Choroid plexus epithelial cell (primary cell): ENCODE data around the gene SIGLEC12.

Experiments used
- DNase-seq: peaks from one replicate; pipeline ENCODE4 v3.0.0-alpha.2; 2010; ENCODE audit warnings: low read depth
- H3K4me3 ChIP-seq: 2 replicates; pipeline ENCODE4 v1.5.1; 2011; ENCODE audit warnings: low read depth, mild to moderate bottlenecking, control low read depth, low read length, moderate library complexity
- TF ChIP-seq, protein P1 (sequence below): conservative IDR thresholded peaks from 2 replicates; pipeline ENCODE4 v1.5.1; 2011; ENCODE audit warnings: low read depth, mild to moderate bottlenecking, control low read depth, inconsistent platforms, low read length, moderate library complexity

SIGLEC12 gene

DNA sequence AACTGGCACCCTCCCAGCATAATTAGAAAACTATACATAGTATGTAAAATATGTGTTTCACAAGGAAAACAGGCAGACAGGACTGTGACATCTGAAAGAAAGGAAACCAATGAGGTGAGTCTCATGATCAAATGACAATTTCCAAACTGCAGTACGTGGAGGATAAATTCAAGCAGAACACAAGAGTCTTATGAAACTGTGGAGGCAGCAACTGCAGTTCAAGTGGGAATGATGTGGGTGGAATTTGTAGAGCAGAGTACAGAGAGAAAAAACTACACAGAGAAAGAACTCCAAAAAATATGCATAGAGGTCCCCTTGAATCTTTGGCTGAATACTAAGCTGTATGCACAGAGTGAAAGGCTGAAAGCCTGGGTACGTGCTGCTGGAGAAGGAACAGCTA is 20.2 kb upstream of the SIGLEC12 start:
- no peak overlapping the region for H3K4me3 ChIP-seq
- TF ChIP-seq, protein P1, sequence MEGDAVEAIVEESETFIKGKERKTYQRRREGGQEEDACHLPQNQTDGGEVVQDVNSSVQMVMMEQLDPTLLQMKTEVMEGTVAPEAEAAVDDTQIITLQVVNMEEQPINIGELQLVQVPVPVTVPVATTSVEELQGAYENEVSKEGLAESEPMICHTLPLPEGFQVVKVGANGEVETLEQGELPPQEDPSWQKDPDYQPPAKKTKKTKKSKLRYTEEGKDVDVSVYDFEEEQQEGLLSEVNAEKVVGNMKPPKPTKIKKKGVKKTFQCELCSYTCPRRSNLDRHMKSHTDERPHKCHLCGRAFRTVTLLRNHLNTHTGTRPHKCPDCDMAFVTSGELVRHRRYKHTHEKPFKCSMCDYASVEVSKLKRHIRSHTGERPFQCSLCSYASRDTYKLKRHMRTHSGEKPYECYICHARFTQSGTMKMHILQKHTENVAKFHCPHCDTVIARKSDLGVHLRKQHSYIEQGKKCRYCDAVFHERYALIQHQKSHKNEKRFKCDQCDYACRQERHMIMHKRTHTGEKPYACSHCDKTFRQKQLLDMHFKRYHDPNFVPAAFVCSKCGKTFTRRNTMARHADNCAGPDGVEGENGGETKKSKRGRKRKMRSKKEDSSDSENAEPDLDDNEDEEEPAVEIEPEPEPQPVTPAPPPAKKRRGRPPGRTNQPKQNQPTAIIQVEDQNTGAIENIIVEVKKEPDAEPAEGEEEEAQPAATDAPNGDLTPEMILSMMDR, result no peak
- no peak for DNase-seq

DNA sequence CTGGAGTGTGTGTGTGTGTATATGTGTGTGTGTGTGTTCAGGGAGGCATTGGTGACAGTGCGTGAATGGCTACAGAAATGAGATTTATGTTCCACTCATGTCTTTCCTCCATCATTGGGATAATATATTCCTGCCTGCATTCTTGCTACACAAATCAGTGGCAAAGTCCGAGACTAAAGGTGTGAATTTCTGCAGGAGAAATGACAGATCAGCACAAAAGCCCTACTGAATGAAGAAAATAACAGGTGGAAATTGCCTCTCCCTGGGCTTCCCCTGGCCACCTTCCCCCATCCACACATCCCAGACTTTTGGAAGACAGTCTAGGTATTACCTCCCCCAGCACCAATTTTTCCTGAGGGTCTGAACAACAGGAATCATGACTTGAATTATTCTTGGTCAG is 19.8 kb upstream of the SIGLEC12 start:
- TF ChIP-seq, protein P1, result no peak
- no peak overlapping the region for H3K4me3 ChIP-seq
- DNase-seq, result no peak

DNA sequence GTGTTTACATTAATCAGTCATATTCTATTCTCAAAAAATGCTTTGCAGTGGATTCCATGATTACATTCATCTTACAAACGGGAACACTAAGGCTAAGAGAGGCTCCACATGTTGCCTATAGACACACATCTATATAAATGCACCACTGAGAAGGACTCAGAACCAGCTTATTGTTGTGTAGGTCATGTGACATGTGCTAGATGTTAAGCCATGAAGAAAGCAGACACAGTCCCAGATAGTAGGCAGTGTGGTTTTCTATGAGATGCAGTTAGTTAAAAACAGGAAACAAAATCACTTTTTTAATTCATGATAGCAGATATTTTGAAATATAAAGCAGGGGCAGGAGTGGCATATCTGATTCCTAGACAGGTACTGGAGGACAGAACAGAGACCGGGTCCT is 19.1 kb upstream of the SIGLEC12 start:
- H3K4me3 ChIP-seq, result no peak overlapping the region
- no peak for DNase-seq
- TF ChIP-seq, protein P1, result no peak

DNA sequence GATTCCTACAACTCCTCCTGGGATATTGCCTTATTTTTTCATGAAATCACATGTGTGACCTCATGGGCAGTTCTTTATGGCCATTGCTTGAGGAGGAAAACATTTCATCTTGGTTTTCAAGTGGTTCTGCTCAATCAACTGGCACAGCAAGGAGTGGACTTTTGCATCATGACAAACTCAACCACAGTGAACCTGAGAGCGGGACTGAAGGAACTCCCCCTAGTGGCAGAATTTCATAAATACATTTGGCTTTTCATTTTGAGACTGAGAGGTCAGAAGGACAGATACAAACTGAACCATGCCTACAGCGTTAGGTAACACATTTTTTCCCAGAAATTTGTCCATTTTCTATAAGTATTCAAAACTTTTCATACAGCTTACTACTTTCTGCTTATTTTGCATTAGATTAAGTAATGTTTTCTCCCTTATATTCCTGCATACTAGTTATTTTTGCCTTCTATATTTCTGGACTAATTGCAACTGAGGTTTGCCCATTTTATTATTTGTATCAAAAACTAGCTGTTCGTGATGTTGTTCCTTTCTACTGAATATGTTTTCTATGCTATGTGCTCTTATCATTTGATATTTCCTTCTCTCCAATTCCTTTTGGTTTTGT is 13.4 kb upstream of the SIGLEC12 start:
- peak; percentile 78 for DNase-seq
- H3K4me3 ChIP-seq, result no peak overlapping the region
- TF ChIP-seq, protein P1, result peak; percentile 84

DNA sequence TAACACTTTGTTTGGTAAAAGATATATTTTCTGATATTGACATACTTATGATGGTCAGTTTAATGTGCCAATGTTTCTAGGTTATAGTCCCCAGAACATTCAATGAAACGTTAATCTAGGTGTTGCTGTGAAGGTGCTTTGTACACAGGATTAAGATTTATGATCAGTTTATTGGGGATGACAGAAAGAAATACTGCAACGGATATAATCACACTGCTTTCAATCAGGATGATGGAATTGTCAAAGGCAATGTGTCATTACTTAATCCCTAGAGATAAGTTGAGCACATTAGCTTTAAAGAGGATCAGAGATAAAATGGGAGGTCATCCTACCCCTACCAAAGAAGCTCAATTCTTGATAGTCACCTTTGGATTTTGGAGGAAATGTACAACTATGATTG is 12.4 kb upstream of the SIGLEC12 start:
- no peak overlapping the region for H3K4me3 ChIP-seq
- no peak for DNase-seq
- TF ChIP-seq, protein P1, result no peak

DNA sequence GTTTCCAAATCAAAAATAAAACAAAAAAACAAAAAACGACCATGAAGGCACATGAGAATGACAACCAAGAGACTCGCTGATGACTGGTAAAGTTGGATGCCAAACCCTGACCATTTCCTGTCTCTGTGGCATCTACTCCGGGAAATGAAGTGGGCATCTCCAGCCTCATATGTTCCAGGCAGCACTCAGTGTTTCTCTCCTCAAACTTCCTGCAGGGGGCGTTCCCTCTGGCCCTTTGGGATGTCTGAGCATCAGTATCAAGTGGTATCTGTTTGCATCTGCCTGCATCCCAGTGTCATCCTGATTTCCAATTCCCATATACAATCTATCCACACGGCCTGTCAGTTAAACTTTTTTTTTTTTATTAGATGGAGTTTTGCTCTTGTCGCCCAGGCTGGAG is 9.8 kb upstream of the SIGLEC12 start:
- TF ChIP-seq, protein P1, result peak; percentile 36
- peak; percentile 2 for DNase-seq
- no peak overlapping the region for H3K4me3 ChIP-seq
